Measurements from ENCODE around the gene ESRRB.

Gene ESRRB

DNA sequence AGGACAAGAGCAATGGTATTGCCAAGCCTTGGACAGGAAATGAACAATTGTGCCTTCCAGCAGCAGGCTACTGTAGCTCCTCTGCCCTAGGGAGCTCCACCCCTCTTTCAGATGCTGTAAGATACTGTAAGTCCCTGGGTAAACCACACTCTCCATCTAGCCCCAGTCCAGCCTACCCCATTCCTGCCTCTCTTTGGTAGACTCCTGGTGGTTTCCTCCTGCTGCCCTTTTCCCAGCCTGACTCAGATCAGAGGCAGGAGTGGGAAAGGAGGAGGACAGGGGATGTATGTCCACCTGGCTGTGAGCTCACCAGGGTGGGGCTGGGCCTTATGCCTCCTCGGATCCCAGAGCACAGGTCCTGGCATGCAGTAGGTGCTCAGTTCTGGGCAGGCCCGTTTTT, 174.6 kb downstream of the ESRRB start:
- no peak for DNase-seq

DNA sequence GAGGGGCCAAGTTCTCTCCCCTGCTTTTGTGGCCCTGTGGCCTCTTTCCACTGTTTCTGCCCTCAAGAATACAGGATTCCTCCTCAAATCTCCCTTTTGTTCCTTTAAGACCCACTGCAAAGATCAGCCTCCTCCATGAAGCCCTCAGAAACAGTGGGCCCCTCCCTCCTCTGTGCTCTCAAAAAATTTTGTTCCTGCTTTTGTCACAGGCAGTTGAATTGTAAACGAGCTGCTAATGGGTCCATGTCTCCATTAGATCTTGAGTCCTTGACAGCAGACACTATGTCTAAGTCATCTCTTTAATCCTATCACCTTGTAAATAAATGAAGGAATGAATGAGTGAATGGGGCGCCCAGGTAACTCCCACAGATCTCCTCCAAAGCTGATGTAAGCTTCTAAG, 175.2 kb downstream of the ESRRB start:
- DNase-seq: no peak

Measured in NCI-H774 (cell line).